NCI-H1436 (cell line): ENCODE results near the gene SNTB2.
"Not testable (repeated sequence)": the region's sequence is repeated elsewhere in the genome, so short reads cannot be mapped to it uniquely, and the experiment has no call there.

Experiments used
- DNase-seq: peaks from one replicate; lab custom pipeline; 2025; lab: John Stamatoyannopoulos, UW

Gene SNTB2

DNA sequence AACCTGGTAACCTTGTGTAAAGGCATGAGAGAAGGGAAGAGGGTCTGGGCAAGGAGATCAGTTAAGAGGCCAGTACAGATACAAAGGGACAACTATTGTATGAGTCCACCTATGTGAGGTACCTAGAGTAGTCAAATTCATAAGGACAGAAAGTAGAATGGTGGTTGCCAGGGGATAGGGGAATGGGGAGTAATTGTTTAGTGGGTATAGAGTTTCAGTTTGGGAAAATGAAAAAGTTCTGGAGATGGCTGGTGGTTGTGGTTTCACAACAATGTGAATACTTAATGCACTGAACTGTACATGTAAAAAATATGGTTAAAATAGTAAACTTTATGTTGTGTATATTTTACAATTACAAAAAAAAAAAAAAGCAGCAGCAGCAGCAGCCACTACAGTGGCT, 49.4 kb downstream of the SNTB2 start:
- no peak for DNase-seq

DNA sequence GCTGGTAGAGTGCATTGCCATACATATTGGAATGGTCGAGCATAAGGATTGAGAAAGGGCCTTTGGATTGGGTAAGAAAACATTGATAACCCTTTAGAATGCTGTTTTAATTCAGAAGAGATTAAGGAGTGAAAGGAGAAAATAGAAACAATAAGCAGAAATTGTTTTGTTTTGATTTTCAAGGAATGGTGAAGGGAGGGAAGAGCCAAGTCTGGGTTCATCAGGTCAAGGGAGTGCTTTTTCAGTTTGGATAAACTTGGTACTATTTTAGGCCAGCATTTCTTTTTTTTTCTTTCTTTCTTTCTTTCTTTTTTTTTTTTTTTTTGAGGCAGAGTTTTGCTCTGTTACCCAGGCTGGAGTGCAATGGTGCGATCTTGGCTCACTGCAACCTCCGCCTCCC, 50.3 kb downstream of the SNTB2 start:
- DNase-seq, result no peak

DNA sequence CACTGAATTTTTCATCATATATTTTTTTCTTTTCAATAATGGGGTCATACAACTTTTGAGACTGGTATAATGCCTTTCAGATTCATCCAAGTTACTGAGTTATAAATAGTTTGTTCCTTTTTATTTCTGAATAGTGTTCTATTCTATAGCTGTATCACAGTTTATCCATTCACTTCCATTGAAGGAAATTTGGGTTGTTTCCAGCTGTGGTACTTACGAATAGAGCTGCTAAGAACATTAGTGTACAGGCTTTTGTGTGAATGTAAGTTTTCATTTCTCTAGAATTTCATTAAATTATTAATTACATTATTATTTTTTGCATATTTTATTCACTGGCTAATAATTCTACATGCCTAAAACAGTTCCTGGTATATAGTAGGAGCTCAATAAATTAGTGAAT, 52.9 kb downstream of the SNTB2 start:
- no peak for DNase-seq

DNA sequence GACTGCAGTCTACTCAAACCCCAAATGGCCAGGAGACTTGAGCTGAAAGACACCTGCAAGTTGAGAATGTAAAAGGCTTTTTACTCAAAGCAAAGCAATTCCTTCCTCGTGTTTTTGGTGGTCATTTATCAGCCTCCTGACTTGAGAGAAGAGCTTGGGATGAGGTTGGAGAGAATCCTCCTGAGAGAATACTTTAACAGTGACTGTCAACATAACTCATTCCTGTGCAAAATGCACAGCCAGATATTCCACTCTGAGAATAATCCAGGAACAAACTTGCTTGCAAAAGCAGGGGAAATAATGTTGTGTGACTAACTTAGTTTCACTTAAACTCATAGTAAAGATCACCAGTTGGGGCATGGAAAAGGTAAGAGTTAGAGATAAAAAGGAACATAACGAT, 53.4 kb downstream of the SNTB2 start:
- no peak for DNase-seq

DNA sequence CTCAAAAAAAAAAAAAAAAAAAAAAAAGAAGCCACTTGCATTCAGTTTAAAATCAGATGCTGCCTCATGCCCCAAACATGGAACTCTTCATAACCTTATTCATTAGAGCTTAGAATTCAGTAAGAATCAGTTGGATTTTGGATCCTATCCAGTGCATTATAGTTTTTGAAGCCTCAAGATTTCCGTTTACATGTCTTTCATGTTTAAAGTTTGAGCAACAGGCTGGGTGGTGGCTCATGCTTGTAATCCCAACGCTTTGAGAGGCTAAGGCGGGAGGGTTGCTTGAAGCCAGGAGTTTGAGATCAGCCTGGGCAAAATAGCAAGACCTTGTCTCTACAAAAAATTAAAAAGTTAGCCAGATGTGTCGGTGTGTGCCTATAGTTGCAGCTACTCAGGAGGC, 55.0 kb downstream of the SNTB2 start:
- no peak for DNase-seq

DNA sequence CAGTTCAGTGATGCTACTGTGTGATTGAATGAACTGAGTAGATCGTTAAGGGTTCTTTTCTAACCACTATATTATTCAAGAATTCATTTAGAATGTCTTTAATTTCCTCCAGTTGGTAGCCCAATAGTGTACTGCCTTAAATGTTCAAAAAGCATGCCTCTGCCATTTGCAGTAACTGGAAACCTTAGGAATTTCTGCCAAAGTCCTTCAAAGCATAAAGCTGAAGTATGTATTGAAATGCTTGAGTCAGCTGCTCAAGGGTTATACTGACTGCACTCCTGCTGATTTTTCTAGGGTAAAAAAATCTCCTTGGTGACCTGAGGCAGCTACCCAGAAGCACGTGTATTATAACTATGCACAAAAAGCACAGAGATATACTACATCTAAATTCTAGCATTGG, 56.5 kb downstream of the SNTB2 start:
- DNase-seq, result no peak

DNA sequence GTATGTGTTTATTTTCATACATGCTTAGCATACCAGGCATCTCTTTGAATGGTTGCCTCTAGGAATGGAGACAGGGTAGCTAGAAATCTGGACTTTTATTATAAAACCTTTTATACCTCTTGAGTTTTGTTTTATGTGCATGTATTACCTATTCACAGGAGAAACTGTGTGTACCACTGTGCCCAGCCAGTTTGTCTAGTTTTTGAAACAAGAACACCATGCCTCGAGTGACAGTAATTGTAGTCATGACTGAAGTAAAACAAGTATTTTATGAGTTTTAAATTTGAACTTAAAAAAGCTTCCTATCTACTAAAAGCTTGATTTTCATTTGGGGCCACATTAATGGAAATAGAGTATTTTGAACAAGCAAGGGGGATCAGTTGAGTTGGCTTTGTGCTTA, 57.4 kb downstream of the SNTB2 start:
- DNase-seq, result no peak

DNA sequence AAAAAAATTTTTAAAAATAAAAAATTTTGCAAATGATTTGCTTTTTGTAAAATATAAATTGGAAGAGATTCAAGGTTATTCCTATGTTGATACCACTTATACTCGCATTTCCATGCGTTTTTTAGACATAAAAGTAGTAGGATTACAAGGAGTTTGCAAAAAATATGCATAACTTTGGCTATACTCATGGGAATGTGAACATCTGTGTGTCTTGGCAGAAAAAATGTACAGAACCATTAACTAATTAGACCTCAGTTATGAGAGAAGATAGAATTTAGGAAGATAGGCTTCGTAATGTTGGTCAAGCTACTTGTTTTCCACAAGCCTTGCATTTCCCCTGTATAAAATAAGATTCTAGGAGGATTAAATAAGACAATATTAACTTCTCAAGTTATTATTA, 63.1 kb downstream of the SNTB2 start:
- DNase-seq, result no peak

DNA sequence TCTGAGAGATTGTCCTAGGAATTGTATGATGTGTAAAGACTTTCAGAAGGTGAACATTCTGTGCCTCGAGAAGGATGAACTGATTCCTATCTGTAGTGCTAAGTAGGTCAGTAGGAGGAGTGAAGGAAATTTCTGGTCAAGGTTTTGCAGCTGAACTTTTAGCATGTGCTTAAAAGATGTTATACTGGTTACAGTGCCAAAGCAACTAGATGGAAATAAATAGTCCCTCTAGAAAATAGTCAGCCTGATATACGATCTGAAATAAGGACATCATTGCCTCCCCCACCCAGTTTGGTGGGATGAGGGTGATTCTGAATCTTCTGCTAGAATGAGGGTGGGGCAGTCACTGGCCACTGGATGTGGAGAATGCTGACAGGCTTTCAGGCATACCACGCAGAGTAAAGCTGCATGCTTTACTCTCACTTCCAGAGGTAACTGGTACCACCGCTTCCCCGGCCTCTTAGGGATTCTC, 66.9 kb downstream of the SNTB2 start:
- no peak for DNase-seq

DNA sequence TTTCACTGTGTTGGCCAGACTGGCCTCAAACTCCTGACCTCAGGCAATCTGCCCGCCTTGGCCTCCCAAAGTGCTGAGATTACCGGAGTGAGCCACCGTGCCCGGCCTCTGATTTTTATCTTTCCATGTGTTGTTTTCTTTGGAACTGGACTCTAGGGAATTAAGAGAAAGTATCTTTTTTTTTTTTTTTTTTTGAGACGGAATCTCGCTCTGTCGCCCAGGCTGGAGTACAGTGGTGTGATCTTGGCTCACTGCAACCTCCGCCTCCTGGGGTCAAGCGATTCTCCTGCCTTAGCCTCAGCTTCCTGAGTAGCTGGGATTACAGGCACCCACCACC, 72.4 kb downstream of the SNTB2 start:
- DNase-seq, result not testable (repeated sequence)

DNA sequence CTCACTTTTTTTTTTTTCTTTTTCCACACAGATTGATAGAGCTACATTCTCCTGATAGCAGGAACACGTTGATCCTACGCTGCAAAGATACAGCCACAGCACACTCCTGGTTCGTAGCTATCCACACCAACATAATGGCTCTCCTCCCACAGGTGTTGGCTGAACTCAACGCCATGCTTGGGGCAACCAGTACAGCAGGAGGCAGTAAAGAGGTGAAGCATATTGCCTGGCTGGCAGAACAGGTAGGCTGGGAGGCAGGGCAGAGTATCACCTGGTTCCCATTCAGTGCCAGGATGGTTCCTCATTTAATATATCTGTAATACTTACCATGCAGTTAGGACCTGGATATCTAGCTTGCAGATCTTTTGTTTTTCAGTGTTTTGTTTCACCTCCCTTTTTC, 73.1 kb downstream of the SNTB2 start:
- no peak for DNase-seq

DNA sequence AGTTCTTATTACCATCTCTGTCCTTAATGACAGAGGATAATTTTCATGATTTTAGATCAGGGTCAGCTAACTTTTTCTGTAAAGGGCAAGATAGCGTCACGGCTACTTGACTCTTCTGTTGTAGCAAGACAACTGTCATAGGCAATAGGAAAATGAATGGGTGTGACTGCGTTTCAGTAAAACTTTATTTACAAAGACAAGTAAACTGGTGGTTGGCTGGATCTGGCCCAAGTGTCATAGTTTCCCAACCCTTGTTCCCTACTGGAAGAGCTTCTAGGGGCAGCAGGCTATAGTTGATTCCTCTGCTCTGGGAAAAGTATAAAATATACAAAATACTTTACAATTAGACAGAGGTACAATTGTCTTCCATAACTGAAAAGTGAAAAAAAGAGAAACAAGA, 73.5 kb downstream of the SNTB2 start:
- DNase-seq, result no peak

DNA sequence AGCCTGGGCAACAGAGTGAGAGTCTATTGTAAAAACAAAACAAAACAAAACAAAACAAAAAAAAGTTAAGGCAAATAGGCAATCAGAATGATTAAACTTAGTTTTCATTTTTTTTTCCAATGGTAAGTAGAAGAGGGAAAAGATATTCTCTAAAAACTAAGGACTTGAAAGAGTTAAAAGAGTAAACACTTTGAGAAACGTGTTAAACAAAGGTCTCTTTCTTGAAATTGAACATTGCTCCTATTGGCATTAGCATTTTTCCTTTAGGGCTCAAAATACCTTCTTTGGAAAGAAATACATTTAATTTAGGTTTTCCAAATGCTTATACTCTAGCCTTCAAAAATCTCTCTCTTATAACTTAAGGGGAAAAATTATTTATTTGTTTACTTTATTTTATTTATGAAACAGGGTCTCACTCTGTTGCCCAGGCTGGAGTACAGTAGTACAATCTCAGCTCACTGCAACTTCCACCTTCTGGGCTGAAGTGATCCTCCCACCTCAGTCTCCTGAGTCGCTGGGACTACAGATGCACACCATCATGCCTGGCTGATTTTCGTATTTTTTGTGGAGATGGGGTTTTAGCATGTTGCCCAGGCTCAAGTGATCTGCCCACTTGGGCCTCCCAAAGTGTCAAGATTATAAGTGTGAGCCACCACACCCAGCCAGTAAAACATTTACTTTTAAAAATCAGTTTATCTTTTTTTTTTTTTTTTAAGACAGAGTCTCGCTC, 79.5 kb downstream of the SNTB2 start:
- no peak for DNase-seq

DNA sequence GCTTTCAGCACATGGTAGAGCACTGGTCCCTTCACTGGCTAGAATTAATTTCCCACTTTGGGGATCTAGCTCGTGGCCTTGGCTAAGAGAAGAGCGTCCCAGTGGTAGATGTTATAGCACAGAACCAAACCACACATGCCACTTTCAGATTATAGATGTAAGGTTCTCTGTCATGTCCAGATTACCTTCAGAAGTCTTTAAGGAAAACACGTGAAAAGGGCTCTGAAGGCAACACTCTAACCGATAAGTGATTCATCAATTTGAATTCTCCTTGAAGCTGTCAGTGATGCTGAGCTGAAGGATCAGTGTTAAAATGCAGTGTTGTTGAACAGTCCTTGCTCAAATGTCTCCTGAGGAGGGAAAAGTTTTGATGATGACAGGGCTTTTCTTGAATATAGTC, 80.7 kb downstream of the SNTB2 start:
- DNase-seq, result no peak

DNA sequence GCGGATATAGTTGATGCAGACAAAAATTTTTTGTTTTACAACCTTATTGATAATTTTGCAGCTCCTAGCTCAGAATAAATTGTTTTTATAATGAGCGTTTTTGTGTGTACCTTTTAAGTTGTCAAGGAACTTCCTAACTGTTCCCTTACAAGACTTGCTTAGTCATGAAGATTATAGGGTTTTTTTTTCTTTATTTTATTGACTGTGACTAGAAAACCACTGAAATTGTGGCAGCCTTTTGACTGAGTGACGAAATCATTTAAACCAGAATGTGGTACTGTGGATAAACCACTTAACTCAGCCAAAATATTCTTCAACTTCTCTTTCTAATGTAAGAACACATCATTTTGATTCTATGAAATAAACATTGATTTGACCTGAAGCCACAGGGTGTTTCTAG, 83.4 kb downstream of the SNTB2 start:
- no peak for DNase-seq

DNA sequence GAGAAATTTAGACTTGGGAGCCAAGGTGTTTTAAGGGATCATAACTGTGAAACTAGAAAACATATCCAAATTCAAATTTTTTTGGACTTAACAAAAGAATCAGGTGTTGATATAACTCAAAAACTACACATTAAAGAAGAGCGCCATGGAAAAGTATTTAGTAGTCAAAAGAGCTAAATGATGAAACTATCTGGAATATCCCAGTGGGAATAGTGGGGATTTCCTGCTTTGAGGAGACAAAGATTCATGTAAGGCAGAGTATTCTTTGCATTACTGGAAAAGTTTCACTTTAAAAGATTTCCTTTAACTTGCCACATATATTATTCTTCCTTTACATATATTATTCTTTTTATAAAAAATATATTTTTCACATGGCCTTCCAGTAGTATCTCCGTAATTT, 83.9 kb downstream of the SNTB2 start:
- DNase-seq, result no peak

DNA sequence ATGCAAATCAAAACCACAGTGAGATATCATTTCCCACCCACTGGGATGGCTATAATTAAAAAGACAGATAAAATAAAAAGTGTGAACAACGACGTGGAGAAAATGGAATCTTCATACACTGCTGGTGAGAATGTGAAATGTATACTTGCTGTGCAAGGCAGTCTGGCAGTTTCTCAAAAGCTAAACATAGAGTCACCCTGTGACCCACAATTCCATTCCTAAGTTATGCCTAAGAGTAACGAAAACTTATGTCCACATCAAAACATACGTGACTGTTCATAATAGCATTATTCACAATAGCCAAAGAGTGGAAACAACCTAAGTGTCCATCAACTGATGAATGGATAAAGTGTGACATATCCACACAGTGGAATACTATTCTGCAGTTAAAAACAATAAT, 86.0 kb downstream of the SNTB2 start:
- DNase-seq, result no peak

DNA sequence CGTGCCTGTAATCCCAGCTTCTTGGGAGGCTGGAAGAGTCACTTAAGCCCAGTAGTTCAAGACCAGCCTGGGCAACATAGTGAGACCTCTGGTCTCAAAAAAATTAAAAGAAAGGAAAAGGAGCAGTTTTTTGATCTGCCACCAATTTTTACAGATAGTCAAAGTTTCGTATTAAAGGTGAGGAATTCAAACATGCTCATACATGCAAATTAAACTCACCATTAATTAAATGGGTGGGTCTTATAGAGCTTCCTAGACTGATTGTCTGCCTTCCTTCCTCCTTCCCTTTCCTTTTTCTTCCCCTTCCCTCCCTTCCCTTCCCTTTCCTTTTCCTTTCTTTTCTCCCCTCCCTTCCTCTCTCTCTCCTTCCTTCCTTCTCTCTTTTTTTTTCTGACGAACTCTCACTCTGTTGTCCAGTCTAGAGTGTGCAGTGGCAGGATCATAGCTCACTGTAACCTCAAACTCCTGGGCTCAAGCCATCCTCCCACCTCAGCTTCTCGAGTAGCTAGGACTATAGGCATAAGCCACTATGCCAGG, 87.8 kb downstream of the SNTB2 start:
- no peak for DNase-seq

DNA sequence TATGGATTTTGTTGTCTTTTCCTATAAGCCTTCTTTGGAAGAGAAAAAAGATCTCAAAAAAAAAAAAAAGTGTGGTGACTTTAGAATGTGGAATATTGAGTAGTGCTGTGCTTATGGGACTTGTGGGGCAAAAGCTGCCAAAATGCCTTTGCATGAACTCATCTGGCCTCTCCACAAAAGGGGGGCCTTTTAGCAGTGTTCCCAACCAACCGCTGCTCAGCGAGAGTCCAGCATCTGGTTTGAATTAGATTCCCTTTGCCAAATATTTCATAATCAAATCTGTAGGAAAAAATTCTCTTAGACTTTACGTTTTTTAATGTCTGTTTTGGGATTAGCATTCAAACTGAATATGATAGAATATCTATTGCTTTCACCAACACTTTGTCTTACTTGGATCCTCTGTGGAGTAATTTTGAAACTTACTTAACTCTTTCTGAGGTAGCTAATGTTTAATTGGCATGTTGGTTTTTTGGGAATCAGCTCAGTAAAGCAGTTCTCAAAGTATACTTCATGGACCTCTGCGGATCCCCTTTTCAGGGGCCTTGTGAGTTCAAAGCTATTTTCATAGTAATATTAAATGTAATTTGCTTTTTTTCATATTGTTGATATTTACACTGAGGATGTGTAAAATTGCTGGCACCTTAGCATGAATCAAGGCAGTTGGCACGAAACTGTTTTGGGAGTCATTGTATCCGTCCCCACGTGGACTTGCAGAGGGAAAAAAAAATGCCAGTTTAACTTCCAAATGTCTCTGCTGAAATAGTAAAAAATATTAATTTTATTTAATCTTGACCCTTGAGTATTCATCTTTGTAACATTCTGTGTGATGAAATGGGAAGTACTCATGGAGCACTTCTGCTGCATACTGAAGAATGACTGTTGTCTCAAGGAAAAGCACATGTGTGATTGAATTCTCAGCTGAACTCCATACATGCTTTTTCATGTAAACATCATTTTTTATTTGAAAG, 89.5 kb downstream of the SNTB2 start:
- no peak for DNase-seq

DNA sequence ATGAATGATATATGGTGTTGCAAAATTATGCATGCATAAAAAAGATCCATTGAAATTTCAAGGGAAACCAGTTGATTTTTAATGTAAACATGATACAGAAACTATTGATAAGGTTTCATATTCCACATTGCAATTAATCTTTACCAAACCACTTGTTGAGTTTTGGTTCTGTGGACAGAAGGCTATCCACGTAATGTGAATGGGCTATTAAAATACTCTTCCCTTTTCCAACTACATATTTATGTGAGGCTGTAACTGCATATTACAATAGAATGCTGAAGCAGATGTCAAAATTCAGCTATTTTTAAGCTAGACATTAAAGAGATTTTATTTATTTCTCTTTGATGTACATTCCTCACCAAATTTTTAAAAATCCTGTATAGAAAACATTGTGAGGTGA, 90.4 kb downstream of the SNTB2 start:
- no peak for DNase-seq

DNA sequence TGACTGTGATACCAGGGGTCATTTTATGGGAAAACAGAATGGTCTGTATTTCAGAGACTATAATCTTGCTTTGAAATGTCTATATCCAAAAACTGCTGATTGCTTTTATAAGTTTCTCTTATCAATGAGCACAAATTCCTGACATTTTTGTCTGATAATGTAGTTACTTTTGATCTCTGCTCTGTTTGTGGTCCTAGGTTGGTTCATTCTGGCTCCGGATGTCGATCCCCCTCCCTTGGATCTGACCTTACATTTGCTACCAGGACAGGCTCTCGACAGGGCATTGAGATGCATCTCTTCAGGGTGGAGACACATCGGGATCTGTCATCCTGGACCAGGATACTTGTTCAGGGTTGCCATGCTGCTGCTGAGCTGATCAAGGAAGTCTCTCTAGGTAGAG, 96.9 kb downstream of the SNTB2 start:
- no peak for DNase-seq

DNA sequence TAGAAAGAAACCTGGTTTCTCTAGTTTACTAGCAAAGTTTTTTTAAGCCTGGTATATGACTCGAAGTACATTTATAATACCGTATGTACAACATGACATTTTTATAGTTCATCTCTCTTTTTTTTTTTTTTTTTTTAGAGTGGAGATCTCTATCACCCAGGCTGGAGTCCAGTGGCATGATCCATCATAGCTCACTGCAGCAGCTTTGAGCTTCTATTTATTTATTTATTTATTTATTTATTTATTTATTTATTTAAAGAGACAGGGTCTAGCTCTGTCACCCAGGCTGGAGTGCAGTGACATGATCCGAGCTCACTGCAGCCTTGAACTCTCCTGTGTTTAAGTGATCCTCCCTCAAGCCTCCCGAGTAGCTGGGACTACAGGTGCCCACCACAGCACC, 98.3 kb downstream of the SNTB2 start:
- DNase-seq, result no peak
